GM23338 (cell line): ENCODE results near the gene REEP5. TPM values are rescaled to one million over a fixed set of nuclear protein-coding genes. Genes with fewer than 3 reads are reported as not detected.

ENCODE experiments used
- ATAC-seq: fragments of 200-7000 bp; cut with Tn5 transposase; 3 replicates; pipeline ENCODE4 v1.9.1; 2020
- DNase-seq: peaks from one replicate; pipeline ENCODE4 v3.0.0-alpha.2; 2015; ENCODE audit warnings: low spot score
- H2AFZ ChIP-seq: fragments of 200-600 bp; sonication (generic); 2 replicates; pipeline ENCODE4 v1.8.0; 2016; ENCODE audit warnings: antibody characterized with exemption, mild to moderate bottlenecking, moderate library complexity
- H3F3A ChIP-seq: fragments of 200-600 bp; sonication (generic); replicated peaks from 2 replicates; pipeline ENCODE4 v1.8.0; 2017; ENCODE audit warnings: antibody characterized with exemption, mixed run types, low read depth
- H3K27ac ChIP-seq: fragments of 200-600 bp; sonication (generic); 2 replicates; pipeline ENCODE4 v1.6.1; 2016; ENCODE audit warnings: low read depth
- H3K27me3 ChIP-seq: fragments of 200-600 bp; sonication (generic); 2 replicates; pipeline ENCODE4 v1.8.0; 2016; ENCODE audit warnings: mild to moderate bottlenecking, mixed run types, moderate library complexity; ENCODE audit not compliant: insufficient read depth
- H3K36me3 ChIP-seq: fragments of 200-600 bp; sonication (generic); 2 replicates; pipeline ENCODE4 v1.8.0; 2016; ENCODE audit warnings: mild to moderate bottlenecking; ENCODE audit not compliant: insufficient read depth
- H3K4me1 ChIP-seq: fragments of 200-600 bp; sonication (generic); 2 replicates; pipeline ENCODE4 v1.8.0; 2016; ENCODE audit warnings: mild to moderate bottlenecking, moderate library complexity; ENCODE audit not compliant: insufficient read depth
- H3K4me2 ChIP-seq: fragments of 200-600 bp; sonication (generic); 2 replicates; pipeline ENCODE4 v1.7.1; 2017; ENCODE audit warnings: mixed run types
- H3K4me3 ChIP-seq: fragments of 200-600 bp; sonication (generic); 2 replicates; pipeline ENCODE4 v1.6.1; 2016; ENCODE audit warnings: mixed run types
- H3K79me2 ChIP-seq: fragments of 200-600 bp; sonication (generic); replicated peaks from 2 replicates; pipeline ENCODE4 v1.8.0; 2017; ENCODE audit warnings: mild to moderate bottlenecking; ENCODE audit not compliant: insufficient read depth
- H3K9me2 ChIP-seq: fragments of 200-600 bp; sonication (generic); 2 replicates; pipeline ENCODE4 v1.8.0; 2017; ENCODE audit not compliant: insufficient read depth
- H4K20me1 ChIP-seq: fragments of 200-600 bp; sonication (generic); replicated peaks from 2 replicates; pipeline ENCODE4 v1.8.0; 2017; ENCODE audit warnings: mild to moderate bottlenecking; ENCODE audit not compliant: insufficient read depth
- H3K27ac Mint-ChIP-seq: 2 replicates; pipeline ENCODE4 v1.8.0; 2020; ENCODE audit warnings: inconsistent platforms, mild to moderate bottlenecking, moderate library complexity, mixed read lengths
- H3K27me3 Mint-ChIP-seq: 3 replicates; pipeline ENCODE4 v1.8.0; 2022; ENCODE audit warnings: low read depth, mild to moderate bottlenecking, moderate library complexity, mixed read lengths, inconsistent platforms; ENCODE audit not compliant: insufficient read depth, poor library complexity
- H3K36me3 Mint-ChIP-seq: 3 replicates; pipeline ENCODE4 v1.8.0; 2021; ENCODE audit warnings: low read depth, mild to moderate bottlenecking, inconsistent platforms, moderate library complexity, mixed read lengths
- H3K4me1 Mint-ChIP-seq: 3 replicates; pipeline ENCODE4 v1.8.0; 2020; ENCODE audit warnings: mild to moderate bottlenecking, inconsistent platforms, mixed read lengths
- H3K4me3 Mint-ChIP-seq: 3 replicates; pipeline ENCODE4 v1.8.0; 2021; ENCODE audit warnings: moderate library complexity, mild to moderate bottlenecking, inconsistent platforms, mixed read lengths
- H3K9me3 Mint-ChIP-seq: 3 replicates; pipeline ENCODE4 v1.8.0; 2020; ENCODE audit warnings: moderate library complexity, mild to moderate bottlenecking, inconsistent platforms, mixed read lengths
- CREB1 ChIP-seq: fragments of 250-450 bp; sonication (Bioruptor Pico); IDR thresholded peaks from 2 replicates; pipeline ENCODE4 v1.5.0; 2020; ENCODE audit warnings: low read depth, mild to moderate bottlenecking, moderate library complexity
- EZH2 ChIP-seq: fragments of 200-600 bp; sonication (generic); IDR thresholded peaks from one replicate; pipeline ENCODE4 v1.8.0; 2017; ENCODE audit warnings: antibody characterized with exemption, mild to moderate bottlenecking, low read depth; ENCODE audit not compliant: unreplicated experiment
- EZH2phosphoT487 ChIP-seq: fragments of 200-600 bp; sonication (generic); IDR thresholded peaks from one replicate; pipeline ENCODE4 v1.8.1; 2018; ENCODE audit warnings: antibody characterized with exemption; ENCODE audit not compliant: unreplicated experiment
- JUNB ChIP-seq: IDR thresholded peaks from one replicate; pipeline ENCODE4 v1.6.1; 2016; ENCODE audit warnings: antibody characterized with exemption; ENCODE audit not compliant: unreplicated experiment
- POLR2AphosphoS5 ChIP-seq: IDR thresholded peaks from 2 replicates; pipeline ENCODE4 v1.6.1; 2016; ENCODE audit warnings: antibody characterized with exemption, low read depth
- STAT1 ChIP-seq: IDR thresholded peaks from one replicate; pipeline ENCODE4 v1.6.1; 2016; ENCODE audit warnings: antibody characterized with exemption; ENCODE audit not compliant: unreplicated experiment
- ZNF114 ChIP-seq: fragments of 250-450 bp; sonication (Bioruptor Pico); IDR thresholded peaks from 2 replicates; pipeline ENCODE4 v1.5.0; 2020; ENCODE audit warnings: mild to moderate bottlenecking, moderate library complexity
- ZNF331 ChIP-seq: fragments of 250-450 bp; sonication (Bioruptor Pico); IDR thresholded peaks from 2 replicates; pipeline ENCODE4 v1.5.0; 2020; ENCODE audit warnings: low read depth, mild to moderate bottlenecking, moderate library complexity
- polyA plus RNA-seq: library from polyadenylated mRNA; unstranded; fragments of >200 nt; fragmentation: Nextera tagmentation; extraction: Ambion mirVana; gene quantifications from 2 replicates; pipeline ENCODE4 v1.2.1, GENCODE V29; 2016
- total RNA-seq: library from RNA; depleted of rRNA; stranded (reverse); fragments of >200 nt; shearing (Covaris generic); gene quantifications from 2 replicates; pipeline ENCODE4 v1.2.3, GENCODE V29; 2014
- TF ChIP-seq, protein P1 (sequence below): IDR thresholded peaks from 2 replicates; pipeline ENCODE4 v1.6.1; 2016; ENCODE audit warnings: antibody characterized with exemption
- TF ChIP-seq, protein P2 (sequence below): IDR thresholded peaks from one replicate; pipeline ENCODE4 v1.6.1; 2018; ENCODE audit warnings: antibody characterized with exemption; ENCODE audit not compliant: unreplicated experiment
- TF ChIP-seq, protein P3 (sequence below), 2 experiments: fragments of 200-600 bp in 1 of 2; sonication (generic) in 1 of 2; conservative IDR thresholded peaks; 2 replicates each; pipeline versions ENCODE4 v1.5.1 to v1.6.1; 2016 to 2017; ENCODE audit warnings: antibody characterized with exemption in 2 of 2, low read depth in 2 of 2, mild to moderate bottlenecking in 2 of 2, moderate library complexity in 1 of 2
- TF ChIP-seq, protein P4 (sequence below): fragments of 250-450 bp; sonication (Bioruptor Pico); IDR thresholded peaks from 2 replicates; pipeline ENCODE4 v1.5.0; 2020; ENCODE audit warnings: mild to moderate bottlenecking, moderate library complexity

The REEP5 gene
- total and polyA plus RNA-seq, 2 experiments from 2014 or later: 32.5 to 111 TPM

DNA sequence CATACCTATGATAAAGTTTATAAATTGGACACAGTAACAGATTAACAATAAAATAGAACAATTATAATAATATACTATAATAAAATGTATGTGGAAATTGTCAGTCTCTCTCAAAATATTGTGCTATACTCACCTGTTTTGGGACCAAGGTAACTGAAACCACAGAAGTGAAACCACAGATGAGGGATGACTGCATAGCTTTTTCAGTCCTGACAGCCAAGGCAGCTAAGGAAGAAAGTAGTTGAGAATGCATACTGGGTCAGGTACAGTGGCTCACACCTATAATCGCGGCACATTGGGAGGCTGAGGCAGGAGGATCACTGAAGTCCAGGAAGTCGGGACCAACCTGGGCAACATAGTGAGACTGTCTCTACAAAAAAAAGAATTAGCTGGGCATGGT lies 52.1 kb downstream of the REEP5 start:
- Histone ChIP-seq H3K79me2 (peaks cover 18% of the 10 kb centered on the region), H4K20me1 (peaks cover 25% of the 10 kb centered on the region), H3F3A (no peaks in the 10 kb centered on the region), H3K36me3 (peaks cover 27% of the 10 kb centered on the region), H3K4me2 (no peak overlapping the region), H3K27me3 (no peaks in the 10 kb centered on the region), H3K4me3 (no peak overlapping the region), H3K9me2 (no peaks in the 10 kb centered on the region), H3K4me1 (0 out of 2 replicates have a peak, but pooled peaks cover 3% of the 10 kb centered on the region), H2AFZ (no peak overlapping the region), H3K27ac (no peak overlapping the region)
- Mint-ChIP-seq H3K36me3 (peaks cover 77% of the 10 kb centered on the region), H3K9me3 (no peaks in the 10 kb centered on the region), H3K27me3 (peaks cover 2% of the 10 kb centered on the region), H3K27ac (no peak overlapping the region), H3K4me3 (no peak overlapping the region), H3K4me1 (no peaks in the 10 kb centered on the region; the same call in 2 of the 3 replicates)
- no peak for TF ChIP-seq EZH2
- no peak for TF ChIP-seq ZNF114 (CRISPR knock-in tag)
- TF ChIP-seq, protein P1, sequence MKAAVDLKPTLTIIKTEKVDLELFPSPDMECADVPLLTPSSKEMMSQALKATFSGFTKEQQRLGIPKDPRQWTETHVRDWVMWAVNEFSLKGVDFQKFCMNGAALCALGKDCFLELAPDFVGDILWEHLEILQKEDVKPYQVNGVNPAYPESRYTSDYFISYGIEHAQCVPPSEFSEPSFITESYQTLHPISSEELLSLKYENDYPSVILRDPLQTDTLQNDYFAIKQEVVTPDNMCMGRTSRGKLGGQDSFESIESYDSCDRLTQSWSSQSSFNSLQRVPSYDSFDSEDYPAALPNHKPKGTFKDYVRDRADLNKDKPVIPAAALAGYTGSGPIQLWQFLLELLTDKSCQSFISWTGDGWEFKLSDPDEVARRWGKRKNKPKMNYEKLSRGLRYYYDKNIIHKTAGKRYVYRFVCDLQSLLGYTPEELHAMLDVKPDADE: no peak
- TF ChIP-seq POLR2AphosphoS5: no peak
- TF ChIP-seq JUNB: no peak
- TF ChIP-seq, protein P2, sequence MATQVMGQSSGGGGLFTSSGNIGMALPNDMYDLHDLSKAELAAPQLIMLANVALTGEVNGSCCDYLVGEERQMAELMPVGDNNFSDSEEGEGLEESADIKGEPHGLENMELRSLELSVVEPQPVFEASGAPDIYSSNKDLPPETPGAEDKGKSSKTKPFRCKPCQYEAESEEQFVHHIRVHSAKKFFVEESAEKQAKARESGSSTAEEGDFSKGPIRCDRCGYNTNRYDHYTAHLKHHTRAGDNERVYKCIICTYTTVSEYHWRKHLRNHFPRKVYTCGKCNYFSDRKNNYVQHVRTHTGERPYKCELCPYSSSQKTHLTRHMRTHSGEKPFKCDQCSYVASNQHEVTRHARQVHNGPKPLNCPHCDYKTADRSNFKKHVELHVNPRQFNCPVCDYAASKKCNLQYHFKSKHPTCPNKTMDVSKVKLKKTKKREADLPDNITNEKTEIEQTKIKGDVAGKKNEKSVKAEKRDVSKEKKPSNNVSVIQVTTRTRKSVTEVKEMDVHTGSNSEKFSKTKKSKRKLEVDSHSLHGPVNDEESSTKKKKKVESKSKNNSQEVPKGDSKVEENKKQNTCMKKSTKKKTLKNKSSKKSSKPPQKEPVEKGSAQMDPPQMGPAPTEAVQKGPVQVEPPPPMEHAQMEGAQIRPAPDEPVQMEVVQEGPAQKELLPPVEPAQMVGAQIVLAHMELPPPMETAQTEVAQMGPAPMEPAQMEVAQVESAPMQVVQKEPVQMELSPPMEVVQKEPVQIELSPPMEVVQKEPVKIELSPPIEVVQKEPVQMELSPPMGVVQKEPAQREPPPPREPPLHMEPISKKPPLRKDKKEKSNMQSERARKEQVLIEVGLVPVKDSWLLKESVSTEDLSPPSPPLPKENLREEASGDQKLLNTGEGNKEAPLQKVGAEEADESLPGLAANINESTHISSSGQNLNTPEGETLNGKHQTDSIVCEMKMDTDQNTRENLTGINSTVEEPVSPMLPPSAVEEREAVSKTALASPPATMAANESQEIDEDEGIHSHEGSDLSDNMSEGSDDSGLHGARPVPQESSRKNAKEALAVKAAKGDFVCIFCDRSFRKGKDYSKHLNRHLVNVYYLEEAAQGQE: no peak
- no peak for TF ChIP-seq EZH2phosphoT487
- TF ChIP-seq, protein P3, sequence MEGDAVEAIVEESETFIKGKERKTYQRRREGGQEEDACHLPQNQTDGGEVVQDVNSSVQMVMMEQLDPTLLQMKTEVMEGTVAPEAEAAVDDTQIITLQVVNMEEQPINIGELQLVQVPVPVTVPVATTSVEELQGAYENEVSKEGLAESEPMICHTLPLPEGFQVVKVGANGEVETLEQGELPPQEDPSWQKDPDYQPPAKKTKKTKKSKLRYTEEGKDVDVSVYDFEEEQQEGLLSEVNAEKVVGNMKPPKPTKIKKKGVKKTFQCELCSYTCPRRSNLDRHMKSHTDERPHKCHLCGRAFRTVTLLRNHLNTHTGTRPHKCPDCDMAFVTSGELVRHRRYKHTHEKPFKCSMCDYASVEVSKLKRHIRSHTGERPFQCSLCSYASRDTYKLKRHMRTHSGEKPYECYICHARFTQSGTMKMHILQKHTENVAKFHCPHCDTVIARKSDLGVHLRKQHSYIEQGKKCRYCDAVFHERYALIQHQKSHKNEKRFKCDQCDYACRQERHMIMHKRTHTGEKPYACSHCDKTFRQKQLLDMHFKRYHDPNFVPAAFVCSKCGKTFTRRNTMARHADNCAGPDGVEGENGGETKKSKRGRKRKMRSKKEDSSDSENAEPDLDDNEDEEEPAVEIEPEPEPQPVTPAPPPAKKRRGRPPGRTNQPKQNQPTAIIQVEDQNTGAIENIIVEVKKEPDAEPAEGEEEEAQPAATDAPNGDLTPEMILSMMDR (conservative IDR thresholded peaks at IDR 0.05; ENCODE audit: low read depth in 2 of 2): no peak
- no peak for TF ChIP-seq STAT1
- no peak for TF ChIP-seq CREB1
- no peak for TF ChIP-seq ZNF331
- TF ChIP-seq, protein P4, sequence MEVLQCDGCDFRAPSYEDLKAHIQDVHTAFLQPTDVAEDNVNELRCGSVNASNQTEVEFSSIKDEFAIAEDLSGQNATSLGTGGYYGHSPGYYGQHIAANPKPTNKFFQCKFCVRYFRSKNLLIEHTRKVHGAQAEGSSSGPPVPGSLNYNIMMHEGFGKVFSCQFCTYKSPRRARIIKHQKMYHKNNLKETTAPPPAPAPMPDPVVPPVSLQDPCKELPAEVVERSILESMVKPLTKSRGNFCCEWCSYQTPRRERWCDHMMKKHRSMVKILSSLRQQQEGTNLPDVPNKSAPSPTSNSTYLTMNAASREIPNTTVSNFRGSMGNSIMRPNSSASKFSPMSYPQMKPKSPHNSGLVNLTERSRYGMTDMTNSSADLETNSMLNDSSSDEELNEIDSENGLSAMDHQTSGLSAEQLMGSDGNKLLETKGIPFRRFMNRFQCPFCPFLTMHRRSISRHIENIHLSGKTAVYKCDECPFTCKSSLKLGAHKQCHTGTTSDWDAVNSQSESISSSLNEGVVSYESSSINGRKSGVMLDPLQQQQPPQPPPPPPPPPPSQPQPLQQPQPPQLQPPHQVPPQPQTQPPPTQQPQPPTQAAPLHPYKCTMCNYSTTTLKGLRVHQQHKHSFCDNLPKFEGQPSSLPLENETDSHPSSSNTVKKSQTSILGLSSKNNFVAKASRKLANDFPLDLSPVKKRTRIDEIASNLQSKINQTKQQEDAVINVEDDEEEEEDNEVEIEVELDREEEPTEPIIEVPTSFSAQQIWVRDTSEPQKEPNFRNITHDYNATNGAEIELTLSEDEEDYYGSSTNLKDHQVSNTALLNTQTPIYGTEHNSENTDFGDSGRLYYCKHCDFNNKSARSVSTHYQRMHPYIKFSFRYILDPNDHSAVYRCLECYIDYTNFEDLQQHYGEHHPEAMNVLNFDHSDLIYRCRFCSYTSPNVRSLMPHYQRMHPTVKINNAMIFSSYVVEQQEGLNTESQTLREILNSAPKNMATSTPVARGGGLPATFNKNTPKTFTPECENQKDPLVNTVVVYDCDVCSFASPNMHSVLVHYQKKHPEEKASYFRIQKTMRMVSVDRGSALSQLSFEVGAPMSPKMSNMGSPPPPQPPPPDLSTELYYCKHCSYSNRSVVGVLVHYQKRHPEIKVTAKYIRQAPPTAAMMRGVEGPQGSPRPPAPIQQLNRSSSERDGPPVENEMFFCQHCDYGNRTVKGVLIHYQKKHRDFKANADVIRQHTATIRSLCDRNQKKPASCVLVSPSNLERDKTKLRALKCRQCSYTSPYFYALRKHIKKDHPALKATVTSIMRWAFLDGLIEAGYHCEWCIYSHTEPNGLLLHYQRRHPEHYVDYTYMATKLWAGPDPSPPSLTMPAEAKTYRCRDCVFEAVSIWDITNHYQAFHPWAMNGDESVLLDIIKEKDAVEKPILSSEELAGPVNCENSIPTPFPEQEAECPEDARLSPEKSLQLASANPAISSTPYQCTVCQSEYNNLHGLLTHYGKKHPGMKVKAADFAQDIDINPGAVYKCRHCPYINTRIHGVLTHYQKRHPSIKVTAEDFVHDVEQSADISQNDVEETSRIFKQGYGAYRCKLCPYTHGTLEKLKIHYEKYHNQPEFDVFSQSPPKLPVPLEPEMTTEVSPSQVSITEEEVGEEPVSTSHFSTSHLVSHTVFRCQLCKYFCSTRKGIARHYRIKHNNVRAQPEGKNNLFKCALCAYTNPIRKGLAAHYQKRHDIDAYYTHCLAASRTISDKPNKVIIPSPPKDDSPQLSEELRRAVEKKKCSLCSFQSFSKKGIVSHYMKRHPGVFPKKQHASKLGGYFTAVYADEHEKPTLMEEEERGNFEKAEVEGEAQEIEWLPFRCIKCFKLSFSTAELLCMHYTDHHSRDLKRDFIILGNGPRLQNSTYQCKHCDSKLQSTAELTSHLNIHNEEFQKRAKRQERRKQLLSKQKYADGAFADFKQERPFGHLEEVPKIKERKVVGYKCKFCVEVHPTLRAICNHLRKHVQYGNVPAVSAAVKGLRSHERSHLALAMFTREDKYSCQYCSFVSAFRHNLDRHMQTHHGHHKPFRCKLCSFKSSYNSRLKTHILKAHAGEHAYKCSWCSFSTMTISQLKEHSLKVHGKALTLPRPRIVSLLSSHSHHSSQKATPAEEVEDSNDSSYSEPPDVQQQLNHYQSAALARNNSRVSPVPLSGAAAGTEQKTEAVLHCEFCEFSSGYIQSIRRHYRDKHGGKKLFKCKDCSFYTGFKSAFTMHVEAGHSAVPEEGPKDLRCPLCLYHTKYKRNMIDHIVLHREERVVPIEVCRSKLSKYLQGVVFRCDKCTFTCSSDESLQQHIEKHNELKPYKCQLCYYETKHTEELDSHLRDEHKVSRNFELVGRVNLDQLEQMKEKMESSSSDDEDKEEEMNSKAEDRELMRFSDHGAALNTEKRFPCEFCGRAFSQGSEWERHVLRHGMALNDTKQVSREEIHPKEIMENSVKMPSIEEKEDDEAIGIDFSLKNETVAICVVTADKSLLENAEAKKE: no peak
- DNase-seq (no peak), ATAC-seq (no peak)
